HG02884 (cell line): ENCODE results near the gene PKDREJ.
"Not testable (repeated sequence)": the region's sequence is repeated elsewhere in the genome, so short reads cannot be mapped to it uniquely, and the experiment has no call there.

Experiments
- ATAC-seq: cut with Tn5 transposase; IDR thresholded peaks from one replicate; pipeline ENCODE4 v1.9.1; 2021; ENCODE audit warnings: mild to moderate bottlenecking, moderate library complexity; ENCODE audit not compliant: unreplicated experiment

Gene PKDREJ

GRCh38 chr22:46269564-46269963 is 6.4 kb upstream of the PKDREJ start:
- ATAC-seq = no peak

GRCh38 chr22:46267431-46268279 is 4.5 kb upstream of the PKDREJ start, which contains the start of gene TTC38:
TTC38 (plus strand) TSS chr22:46268008; CDS start chr22:46268040, 32 bp downstream.
- no peak for ATAC-seq

- ATAC-seq = not testable (repeated sequence)
Measured at GRCh38 chr22:46265627-46266026, 2.5 kb upstream of the PKDREJ start.

GRCh38 chr22:46264520-46264919 is 1.4 kb upstream of the PKDREJ start:
- not testable (repeated sequence) for ATAC-seq

GRCh38 chr22:46262449-46263215 is 511 bp downstream of the PKDREJ start:
- no peak for ATAC-seq

- no peak for ATAC-seq
Measured at GRCh38 chr22:46260038-46260437, 3.1 kb downstream of the PKDREJ start.

- no peak for ATAC-seq
Measured at GRCh38 chr22:46259374-46259773, 3.8 kb downstream of the PKDREJ start.

- ATAC-seq = no peak
Measured at GRCh38 chr22:46256358-46256958, 6.7 kb downstream of the PKDREJ start.

GRCh38 chr22:46251816-46252380 is 11.2 kb downstream of the PKDREJ start:
- no peak for ATAC-seq

GRCh38 chr22:46251266-46251665 is 11.9 kb downstream of the PKDREJ start:
- ATAC-seq = no peak

GRCh38 chr22:46250783-46251125 is 12.4 kb downstream of the PKDREJ start:
- no peak for ATAC-seq

- peak; percentile 73 for ATAC-seq
Measured at GRCh38 chr22:46250035-46250782, 12.9 kb downstream of the PKDREJ start, which contains the start of gene CDPF1. CDPF1 (minus strand) TSS chr22:46250293; CDS start chr22:46248284, 2,009 bp downstream.

GRCh38 chr22:46247443-46247975 is 15.6 kb downstream of the PKDREJ start:
- ATAC-seq = no peak

GRCh38 chr22:46246178-46246577 is 17.0 kb downstream of the PKDREJ start:
- ATAC-seq = no peak

- ATAC-seq = no peak
Measured at GRCh38 chr22:46245511-46245910, 17.6 kb downstream of the PKDREJ start.

- ATAC-seq = no peak
Measured at GRCh38 chr22:46244771-46245170, 18.4 kb downstream of the PKDREJ start.

GRCh38 chr22:46242076-46242475 is 21.1 kb downstream of the PKDREJ start:
- ATAC-seq = no peak

GRCh38 chr22:46241396-46242007 is 21.6 kb downstream of the PKDREJ start:
- no peak for ATAC-seq

- ATAC-seq = no peak
Measured at GRCh38 chr22:46240907-46241306, 22.2 kb downstream of the PKDREJ start.

- no peak for ATAC-seq
Measured at GRCh38 chr22:46240506-46240905, 22.6 kb downstream of the PKDREJ start.
